Transverse colon (tissue), 4 donors: ENCODE data around the gene SNTN. TPM values are rescaled to one million over a fixed set of nuclear protein-coding genes. Genes with fewer than 3 reads are reported as not detected.

Experiments
- DNase-seq: peaks from one replicate; pipeline ENCODE4 v3.0.0-alpha.2; 2019
- H3K27ac ChIP-seq, 4 donors: fragments of 200-600 bp; sonication (generic); 2 replicates each; pipeline ENCODE4 v1.5.1; 2016 to 2018; ENCODE audit warnings: inconsistent platforms in 4 of 4
- H3K27me3 ChIP-seq: fragments of 200-600 bp; sonication (generic); 2 replicates; pipeline ENCODE4 v1.5.1; 2017; ENCODE audit warnings: inconsistent platforms
- H3K36me3 ChIP-seq, 4 donors: fragments of 200-600 bp; sonication (generic); 2 replicates each; pipeline ENCODE4 v1.5.1; 2017 to 2019; ENCODE audit warnings: inconsistent platforms in 4 of 4
- H3K4me1 ChIP-seq, 4 donors: fragments of 200-600 bp; sonication (generic); 2 replicates each; pipeline ENCODE4 v1.5.1; 2017 to 2020; ENCODE audit warnings: inconsistent platforms in 4 of 4
- H3K4me3 ChIP-seq, 4 donors: fragments of 200-600 bp; sonication (generic); 1 replicate in 1 of 4; 2 replicates in 3 of 4; pipeline versions ENCODE4 v1.5.1 to v1.6.1; 2017 to 2019; ENCODE audit warnings: inconsistent platforms in 4 of 4
- H3K9me3 ChIP-seq, 2 donors: fragments of 200-600 bp; sonication (generic); 2 replicates each; pipeline ENCODE4 v1.5.1; 2017 to 2019; ENCODE audit warnings: inconsistent platforms in 2 of 2
- CTCF ChIP-seq, 5 experiments: fragments of 200-600 bp in 3 of 5; fragments of 450-650 bp in 2 of 5; sonication (generic) in 3 of 5; IDR thresholded peaks; 1 replicate in 2 of 5; 2 replicates in 3 of 5; pipeline ENCODE4 v1.5.1; 2016 to 2017; ENCODE audit warnings: antibody characterized with exemption in 5 of 5, inconsistent platforms in 3 of 5, mild to moderate bottlenecking in 2 of 5, moderate library complexity in 1 of 5
- EP300 ChIP-seq: sonication (generic); formaldehyde crosslinking; IDR thresholded peaks from one replicate; pipeline ENCODE4 v1.6.1; 2017; ENCODE audit warnings: antibody characterized with exemption, low read depth
- POLR2A ChIP-seq: fragments of 450-650 bp; IDR thresholded peaks from one replicate; pipeline ENCODE4 v1.6.1; 2016; ENCODE audit warnings: antibody characterized with exemption, mild to moderate bottlenecking, moderate library complexity
- POLR2AphosphoS5 ChIP-seq, 3 donors: sonication (generic); formaldehyde crosslinking; IDR thresholded peaks; one replicate each; pipeline ENCODE4 v1.6.1; 2016; ENCODE audit warnings: antibody characterized with exemption in 3 of 3
- WGBS, 2 donors: methylation state at CpG; one replicate each; pipeline ENCODE4 v1.1.5; 2018; ENCODE audit warnings: low coverage in 1 of 2; 5-methylcytosine and 5-hydroxymethylcytosine counted together
- in situ Hi-C, 4 donors: fragments of 200-750 bp; cut with MboI; loops; one replicate each; pipeline versions ENCODE4 v1.15.0 to v1.15.1; 2017; ENCODE audit warnings: low sequenced_read_pairs in 3 of 4, low pct_ligation_motif_present in 1 of 4, low pct_unique_long_range_greater_than_20kb in 1 of 4
- intact Hi-C: fragments of 100-400 bp; cut with DNase I; formaldehyde crosslinking; loops from one replicate; pipeline ENCODE4 v1.15.1; 2023; ENCODE audit warnings: low total_unique reads
- total RNA-seq, 4 donors: library from RNA; depleted of rRNA; stranded (reverse); fragments of >200 nt; gene quantifications; one replicate each; pipeline ENCODE4 v1.1.0, GENCODE V29; 2016

SNTN gene
- total RNA-seq, 4 donors from 2014 or later, result not detected

DNA sequence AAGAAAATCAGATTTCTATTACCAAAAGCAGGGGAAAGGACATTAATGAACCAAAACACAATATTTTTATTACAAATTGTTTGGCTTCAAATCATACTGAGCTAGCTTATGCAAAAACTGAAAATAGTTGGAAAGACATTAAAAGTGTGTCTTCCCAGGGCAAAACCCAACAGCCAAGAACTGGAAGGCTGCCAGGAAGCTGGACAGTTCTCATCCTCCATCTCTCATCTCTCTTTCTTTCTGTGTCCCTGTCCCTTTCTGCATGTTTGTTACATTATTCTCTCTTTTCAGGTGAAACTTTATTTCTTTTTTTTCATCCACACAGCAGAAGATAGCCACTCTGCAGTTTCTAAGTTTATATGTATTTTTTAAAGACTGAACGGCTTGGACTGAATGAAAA is 41.1 kb upstream of the SNTN start:
- H3K9me3 ChIP-seq, result no peaks in the 10 kb centered on the region
- H3K27me3 ChIP-seq, result no peaks in the 10 kb centered on the region
- WGBS, 2 donors, result 87 to 100% methylated on average over 1 of the region's 1 CpG
- no peaks in the 10 kb centered on the region for H3K4me1 ChIP-seq
- H3K36me3 ChIP-seq, result no peaks in the 10 kb centered on the region
- intact Hi-C loops (no loop called here), in situ Hi-C loops (no loop called here)
- DNase-seq, result no peak
- TF ChIP-seq CTCF (IDR thresholded peaks at IDR 0.05), result no peak
- TF ChIP-seq EP300, result no peak
- no peak for TF ChIP-seq POLR2A
- no peak for TF ChIP-seq POLR2AphosphoS5 (IDR thresholded peaks at IDR 0.05)
- H3K4me3 ChIP-seq, result no peak overlapping the region
- no peak overlapping the region for H3K27ac ChIP-seq

GRCh38 chr3:63613561-63613960 is 38.9 kb upstream of the SNTN start:
- WGBS, 2 donors, result 0 to 11% methylated on average over 1 of the region's 1 CpG
- H3K27ac ChIP-seq, result no peak overlapping the region
- H3K36me3 ChIP-seq, result no peaks in the 10 kb centered on the region
- H3K4me3 ChIP-seq, result no peak overlapping the region
- H3K9me3 ChIP-seq, result no peaks in the 10 kb centered on the region
- in situ Hi-C loops (no loop called here), intact Hi-C loops (no loop called here)
- H3K27me3 ChIP-seq, result no peaks in the 10 kb centered on the region
- no peak for DNase-seq
- H3K4me1 ChIP-seq, result no peaks in the 10 kb centered on the region
- TF ChIP-seq EP300, result no peak
- TF ChIP-seq POLR2AphosphoS5 (IDR thresholded peaks at IDR 0.05), result no peak
- TF ChIP-seq POLR2A, result no peak
- no peak for TF ChIP-seq CTCF (IDR thresholded peaks at IDR 0.05)

DNA sequence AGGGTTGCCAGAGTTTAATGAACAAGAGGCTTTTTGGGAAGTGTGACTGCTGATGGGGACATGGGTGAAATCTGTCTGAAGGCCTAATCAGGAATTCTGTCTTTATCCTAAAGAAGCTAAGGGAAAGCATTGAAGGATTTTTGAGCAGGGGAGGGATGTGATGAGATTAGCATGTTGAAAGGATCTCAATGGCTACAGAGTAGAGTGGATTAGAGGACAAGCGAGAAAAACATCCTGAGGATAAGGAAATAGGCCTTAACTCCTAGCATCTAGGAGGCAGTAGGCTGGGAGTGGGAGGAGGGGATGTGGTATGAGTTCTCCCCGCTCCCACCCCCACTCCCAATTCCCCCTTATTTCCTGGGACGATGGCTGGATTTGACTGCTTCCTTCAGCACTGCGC is 35.1 kb upstream of the SNTN start:
- intact Hi-C loops (no loop called here), in situ Hi-C loops (no loop called here)
- no peak for DNase-seq

GRCh38 chr3:63624941-63625560 is 27.4 kb upstream of the SNTN start:
- Histone ChIP-seq H3K4me1 (no peaks in the 10 kb centered on the region), H3K4me3 (no peak overlapping the region), H3K27ac (no peak overlapping the region), H3K36me3 (no peaks in the 10 kb centered on the region), H3K27me3 (no peaks in the 10 kb centered on the region), H3K9me3 (no peaks in the 10 kb centered on the region)
- TF ChIP-seq CTCF (IDR thresholded peaks at IDR 0.05), result no peak
- no peak for TF ChIP-seq POLR2AphosphoS5 (IDR thresholded peaks at IDR 0.05)
- no peak for TF ChIP-seq POLR2A
- no peak for TF ChIP-seq EP300
- in situ Hi-C loops (no loop called here), intact Hi-C loops (no loop called here)
- 34 to 44% methylated on average over 7 to 8 of the region's 8 CpGs for WGBS, 2 donors
- DNase-seq, result no peak

More for the DNA sequence above, 35.1 kb upstream of the SNTN start:
- Histone ChIP-seq H3K36me3 (no peaks in the 10 kb centered on the region), H3K4me3 (no peak overlapping the region), H3K27me3 (no peaks in the 10 kb centered on the region), H3K9me3 (no peaks in the 10 kb centered on the region), H3K4me1 (no peaks in the 10 kb centered on the region), H3K27ac (no peak overlapping the region)
- WGBS, 2 donors, result 75 to 77% methylated on average over 4 of the region's 4 CpGs
- TF ChIP-seq EP300, result no peak
- no peak for TF ChIP-seq CTCF (IDR thresholded peaks at IDR 0.05)
